ENCODE data around the gene S100A3.
"Not testable (repeated sequence)": the region's sequence is repeated elsewhere in the genome, so short reads cannot be mapped to it uniquely, and the experiment has no call there.

S100A3 gene

GRCh38 chr1:153568367-153569099, 19.5 kb upstream of the S100A3 start:
- DNase-seq: peak; percentile 90

GRCh38 chr1:153567621-153568366, 18.7 kb upstream of the S100A3 start:
- DNase-seq: no peak

GRCh38 chr1:153566414-153567371, 17.6 kb upstream of the S100A3 start:
- peak; percentile 96 for DNase-seq

- DNase-seq: peak; percentile 78
Observed at GRCh38 chr1:153565529-153566374, 16.7 kb upstream of the S100A3 start, which contains the start of gene S100A2. TSS of gene S100A2 (minus strand) at chr1:153565844. CDS start at chr1:153563877, 1,967 bp downstream.

GRCh38 chr1:153563991-153564390, 14.9 kb upstream of the S100A3 start:
- no peak for DNase-seq

GRCh38 chr1:153563483-153563901, 14.4 kb upstream of the S100A3 start:
- DNase-seq: no peak

GRCh38 chr1:153562021-153562420, 13.0 kb upstream of the S100A3 start:
- not testable (repeated sequence) for DNase-seq

- no peak for DNase-seq
Observed at GRCh38 chr1:153561466-153561985, 12.5 kb upstream of the S100A3 start.

GRCh38 chr1:153560771-153561465, 11.9 kb upstream of the S100A3 start:
- no peak for DNase-seq

- no peak for DNase-seq
Observed at GRCh38 chr1:153560241-153560640, 11.2 kb upstream of the S100A3 start.

GRCh38 chr1:153557877-153558276, 8.8 kb upstream of the S100A3 start:
- no peak for DNase-seq

- no peak for DNase-seq
Observed at GRCh38 chr1:153556348-153556747, 7.3 kb upstream of the S100A3 start.

- no peak for DNase-seq
Observed at GRCh38 chr1:153553830-153554541, 4.9 kb upstream of the S100A3 start.

GRCh38 chr1:153553096-153553495, 4.0 kb upstream of the S100A3 start:
- DNase-seq: no peak

GRCh38 chr1:153552335-153552734, 3.3 kb upstream of the S100A3 start:
- DNase-seq: no peak

GRCh38 chr1:153550827-153551500, 1.9 kb upstream of the S100A3 start:
- DNase-seq: no peak

- no peak for DNase-seq
Observed at GRCh38 chr1:153550398-153550758, 1.3 kb upstream of the S100A3 start.

- DNase-seq: no peak
Observed at GRCh38 chr1:153549741-153550397, 811 bp upstream of the S100A3 start.
